HCT116 (cell line): ENCODE data around the gene SPDYE1. TPM values are rescaled to one million over a fixed set of nuclear protein-coding genes. Genes with fewer than 3 reads are reported as not detected.
"Not testable (repeated sequence)": the region's sequence is repeated elsewhere in the genome, so short reads cannot be mapped to it uniquely, and the experiment has no call there.

Source experiments
- ATAC-seq: fragments of 200-7000 bp; cut with Tn5 transposase; 2 replicates; pipeline ENCODE4 v1.9.1; 2020; ENCODE audit warnings: mild to moderate bottlenecking, moderate library complexity
- BruUV-seq: library from RNA; stranded (reverse); fragments of 400-500 nt; replicated peaks from 2 replicates; lab custom pipeline; 2021; lab: Mats Ljungman, UMichigan
- CTCF ChIA-PET: fragments of 300-600 bp; sonication (Branson Sonifier 250); formaldehyde crosslinking; loops from one replicate; lab custom pipeline; 2021; ENCODE audit warnings: antibody characterized with exemption; lab: Charles Lee
- POLR2A ChIA-PET: fragments of 300-600, 350-600 bp; sonication (Branson Sonifier 250); formaldehyde crosslinking; loops from one replicate; lab custom pipeline; 2021; ENCODE audit warnings: antibody characterized with exemption; lab: Charles Lee
- RAD21 ChIA-PET, 2 experiments: fragments of 300-600 bp; sonication (Branson Sonifier 250); formaldehyde crosslinking; loops; one replicate each; lab custom pipeline; 2023; ENCODE audit warnings: low total read pairs in 2 of 2; ENCODE audit not compliant: uncharacterized antibody in 2 of 2, unreplicated experiment in 2 of 2, low non-redundant PET in 1 of 2; lab: Charles Lee
- DNase-seq: peaks from one replicate; pipeline ENCODE4 v3.0.0-alpha.2; 2010; ENCODE audit warnings: low read depth, low spot score
- H2AFZ ChIP-seq: fragments of 200-600 bp; shearing (Covaris generic), sonication (generic); 2 replicates; pipeline ENCODE4 v1.6.1; 2017; ENCODE audit warnings: low read depth, mixed run types, mixed read lengths, antibody characterized with exemption, low read length; ENCODE audit not compliant: poor library complexity, severe bottlenecking
- H3K27ac ChIP-seq: 2 replicates; pipeline ENCODE4 v1.5.1; 2012; ENCODE audit warnings: low read depth, low read length
- H3K27me3 ChIP-seq: fragments of 200-600 bp; sonication (generic); 2 replicates; pipeline ENCODE4 v1.6.1; 2016; ENCODE audit warnings: mixed run types, low read length, mixed read lengths; ENCODE audit not compliant: insufficient read depth
- H3K36me3 ChIP-seq, 2 experiments: fragments of 200-500 bp in 1 of 2; fragments of 200-600 bp in 1 of 2; sonication (Bioruptor generic) in 1 of 2; sonication (generic) in 1 of 2; 2 replicates each; pipeline versions ENCODE4 v1.5.1 to v1.6.1; 2014 to 2016; ENCODE audit warnings: low read length in 2 of 2, inconsistent platforms in 1 of 2, mixed read lengths in 1 of 2, mixed run types in 1 of 2; ENCODE audit not compliant: insufficient read depth in 2 of 2, control insufficient read depth in 1 of 2
- H3K4me1 ChIP-seq, 2 experiments: fragments of 200-600 bp in 1 of 2; sonication (generic) in 1 of 2; 2 replicates each; pipeline versions ENCODE4 v1.5.1 to v1.6.1; 2012 to 2017; ENCODE audit warnings: low read length in 2 of 2, inconsistent platforms in 1 of 2, mild to moderate bottlenecking in 1 of 2, mixed read lengths in 1 of 2, mixed run types in 1 of 2, moderate library complexity in 1 of 2; ENCODE audit not compliant: insufficient read depth in 2 of 2, control insufficient read depth in 1 of 2
- H3K4me2 ChIP-seq: fragments of 200-600 bp; sonication (generic); 2 replicates; pipeline ENCODE4 v1.6.1; 2017; ENCODE audit warnings: mixed run types, low read length, mixed read lengths
- H3K4me3 ChIP-seq, 2 experiments: fragments of 200-600 bp in 1 of 2; sonication (generic) in 1 of 2; replicated peaks in 1 of 2; 2 replicates each; pipeline ENCODE4 v1.5.1; 2011 to 2016; ENCODE audit warnings: low read length in 2 of 2, control low read depth in 1 of 2, low read depth in 1 of 2, mild to moderate bottlenecking in 1 of 2, mixed read lengths in 1 of 2, mixed run types in 1 of 2
- H3K79me2 ChIP-seq: fragments of 200-600 bp; sonication (generic); 2 replicates; pipeline ENCODE4 v1.6.1; 2017; ENCODE audit warnings: mild to moderate bottlenecking, mixed run types, low read length, moderate library complexity, mixed read lengths; ENCODE audit not compliant: insufficient read depth
- H3K9ac ChIP-seq: fragments of 200-600 bp; sonication (generic); 2 replicates; pipeline ENCODE4 v1.6.1; 2016; ENCODE audit warnings: low read length, mixed read lengths
- H3K9me2 ChIP-seq: fragments of 200-600 bp; sonication (generic), shearing (Covaris generic); 2 replicates; pipeline ENCODE4 v1.6.1; 2017; ENCODE audit warnings: mixed run types, mild to moderate bottlenecking, moderate library complexity; ENCODE audit not compliant: insufficient read depth
- H3K9me3 ChIP-seq, 2 experiments: fragments of 200-500 bp in 1 of 2; fragments of 200-600 bp in 1 of 2; sonication (Bioruptor generic) in 1 of 2; sonication (generic) in 1 of 2; 2 replicates each; pipeline ENCODE4 v1.6.1; 2014 to 2017; ENCODE audit warnings: low read length in 2 of 2, mixed read lengths in 2 of 2, inconsistent platforms in 1 of 2, low read depth in 1 of 2, mild to moderate bottlenecking in 1 of 2, mixed run types in 1 of 2, moderate library complexity in 1 of 2; ENCODE audit not compliant: control insufficient read depth in 1 of 2, insufficient read depth in 1 of 2
- H4K20me1 ChIP-seq: fragments of 200-600 bp; sonication (generic), shearing (Covaris generic); 2 replicates; pipeline ENCODE4 v1.6.1; 2017; ENCODE audit warnings: mixed run types, mild to moderate bottlenecking, moderate library complexity; ENCODE audit not compliant: insufficient read depth
- intact Hi-C: fragments of 100-400 bp; cut with micrococcal nuclease; formaldehyde crosslinking; loops from 2 replicates; pipeline ENCODE4 v1.10.0; 2022
- total RNA-seq: library from RNA; stranded (reverse); gene quantifications from one replicate; pipeline ENCODE4 v1.2.1, GENCODE V29; 2021; ENCODE audit not compliant: unreplicated experiment

SPDYE1 gene
- total RNA-seq, 1 experiment from 2014 or later = not detected

DNA sequence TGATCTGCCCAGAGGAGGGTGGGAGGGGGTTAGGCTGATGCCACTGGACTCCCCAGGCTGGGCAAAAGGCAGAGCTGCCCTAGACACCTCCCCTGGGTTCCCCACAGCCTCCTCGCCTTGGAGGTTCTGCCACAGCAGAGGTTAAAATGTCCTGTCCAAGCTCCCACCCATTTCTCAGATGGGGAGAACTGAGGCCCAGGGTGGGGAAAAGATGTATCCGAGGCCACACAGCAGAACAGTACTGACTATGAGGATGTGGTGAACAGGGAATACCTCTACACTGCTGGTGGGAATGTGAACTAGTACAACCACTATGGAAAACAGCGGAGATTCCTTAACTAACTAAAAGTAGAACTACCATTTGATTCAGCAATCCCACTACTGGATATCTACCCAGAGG is 31.3 kb upstream of the SPDYE1 start:
- RAD21 ChIA-PET, H3K9ac ChIP-seq, H3K4me2 ChIP-seq, ATAC-seq, H3K79me2 ChIP-seq, H3K27ac ChIP-seq, POLR2A ChIA-PET, CTCF ChIA-PET, H2AFZ ChIP-seq, H3K9me3 ChIP-seq, intact Hi-C loops, H4K20me1 ChIP-seq, BruUV-seq, H3K36me3 ChIP-seq, H3K4me1 ChIP-seq, H3K27me3 ChIP-seq, H3K9me2 ChIP-seq, H3K4me3 ChIP-seq, DNase-seq: not testable (repeated sequence)

DNA sequence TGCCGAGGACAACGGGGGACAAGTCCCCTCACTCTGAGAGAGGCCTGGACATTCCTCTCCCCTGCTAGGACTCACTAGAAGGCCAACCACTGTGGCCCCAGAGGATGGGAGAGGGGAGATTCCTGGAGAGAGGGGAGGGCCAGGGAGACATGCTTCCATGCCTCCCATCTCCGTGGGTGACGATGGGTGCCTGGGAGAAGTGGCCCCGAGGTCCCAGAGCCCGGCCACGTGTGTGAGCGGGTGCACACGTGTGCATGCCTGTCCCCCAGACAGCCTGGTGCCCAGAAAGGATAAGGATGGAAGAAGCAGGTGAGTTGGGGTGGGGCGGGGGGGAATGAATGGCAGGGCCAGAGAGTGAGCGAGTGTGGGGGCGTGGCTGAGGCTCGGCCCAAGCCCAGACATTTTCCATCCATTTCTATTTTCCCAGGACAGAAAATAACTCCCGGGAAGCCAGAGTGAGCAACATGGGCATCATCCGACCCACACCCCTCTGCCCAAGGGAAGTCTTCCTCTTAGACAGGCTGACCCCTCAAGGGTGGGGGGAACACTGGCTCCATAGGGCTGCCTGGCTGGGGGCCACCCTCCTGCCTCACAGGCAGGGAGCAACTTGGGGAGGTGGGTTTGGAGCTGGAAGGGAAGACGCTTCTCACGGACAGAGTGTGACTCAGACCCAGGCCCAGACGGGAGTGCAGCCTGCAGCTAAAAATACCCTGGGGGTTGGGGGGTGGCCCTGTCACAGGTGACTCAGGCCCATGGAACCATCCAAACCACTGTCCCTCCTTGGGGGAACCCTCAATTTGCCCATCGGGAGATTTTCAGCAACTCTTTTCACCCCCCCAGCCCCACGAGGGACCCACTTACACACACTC is 29.3 kb upstream of the SPDYE1 start:
- H3K9ac ChIP-seq, H3K27me3 ChIP-seq, H3K79me2 ChIP-seq, H3K4me1 ChIP-seq, POLR2A ChIA-PET, RAD21 ChIA-PET, H3K9me3 ChIP-seq, BruUV-seq, H4K20me1 ChIP-seq, DNase-seq, H3K36me3 ChIP-seq, CTCF ChIA-PET, H3K27ac ChIP-seq, intact Hi-C loops, H3K4me3 ChIP-seq, H3K4me2 ChIP-seq, H2AFZ ChIP-seq, H3K9me2 ChIP-seq: not testable (repeated sequence)
- peak; percentile 61 for ATAC-seq

DNA sequence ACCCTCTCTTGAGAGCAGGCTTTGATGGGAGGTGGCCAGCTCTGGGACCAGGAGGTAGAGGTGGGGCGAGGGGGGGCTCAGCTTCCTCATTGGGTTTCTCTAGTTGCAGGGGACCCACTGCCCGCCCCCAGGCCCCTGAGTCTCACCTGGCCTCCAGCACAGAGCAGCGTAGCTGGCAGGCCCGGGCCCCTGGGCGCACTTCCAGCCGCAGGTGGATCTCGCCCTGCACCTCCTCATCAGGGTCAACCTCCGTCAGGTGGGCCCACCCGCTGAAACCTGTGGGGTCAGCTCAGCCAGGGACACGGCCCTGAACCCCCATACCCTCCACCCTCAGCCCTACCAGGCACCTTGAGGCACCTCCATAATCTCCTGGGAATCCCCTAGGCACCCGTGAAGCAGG is 28.1 kb upstream of the SPDYE1 start:
- POLR2A ChIA-PET, H2AFZ ChIP-seq, H3K4me2 ChIP-seq, RAD21 ChIA-PET, H3K9me3 ChIP-seq, H3K9ac ChIP-seq, H4K20me1 ChIP-seq, ATAC-seq, H3K4me3 ChIP-seq, H3K79me2 ChIP-seq, DNase-seq, intact Hi-C loops, BruUV-seq, H3K27ac ChIP-seq, H3K9me2 ChIP-seq, H3K36me3 ChIP-seq, CTCF ChIA-PET, H3K4me1 ChIP-seq, H3K27me3 ChIP-seq: not testable (repeated sequence)

DNA sequence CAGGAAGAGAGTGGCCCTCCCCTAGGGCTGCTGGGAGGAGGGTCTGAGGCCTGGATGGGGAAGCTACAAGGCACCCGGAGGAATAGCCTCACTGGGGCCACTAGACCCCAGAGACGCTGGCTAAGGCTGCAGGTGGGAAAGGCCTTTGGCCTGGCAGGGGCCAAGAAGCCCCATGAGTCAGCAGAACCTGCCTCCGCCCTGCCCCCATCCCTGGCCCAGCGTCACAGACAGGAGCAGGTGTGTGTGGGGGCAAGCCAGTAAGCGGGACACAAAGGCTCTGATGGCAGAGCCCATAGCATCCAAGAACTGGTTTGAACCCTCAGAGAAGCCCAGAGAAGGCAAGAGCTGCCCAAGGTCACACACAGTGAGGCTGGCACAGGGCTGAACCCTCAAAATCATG is 27.0 kb upstream of the SPDYE1 start:
- BruUV-seq, ATAC-seq, H3K9me2 ChIP-seq, POLR2A ChIA-PET, H3K27me3 ChIP-seq, H3K4me3 ChIP-seq, H2AFZ ChIP-seq, H3K9ac ChIP-seq, H3K36me3 ChIP-seq, CTCF ChIA-PET, H4K20me1 ChIP-seq, H3K9me3 ChIP-seq, RAD21 ChIA-PET, H3K4me1 ChIP-seq, H3K27ac ChIP-seq, H3K4me2 ChIP-seq, H3K79me2 ChIP-seq, intact Hi-C loops, DNase-seq: not testable (repeated sequence)
